ENCODE results near the gene DNAI2.

- TF ChIP-seq NR3C1 (CRISPR knock-in tag; conservative IDR thresholded peaks at IDR 0.05; ENCODE audit: low read depth), result no peak
- no peak for TF ChIP-seq ZBTB21 (CRISPR knock-in tag; IDR thresholded peaks at IDR 0.05; ENCODE audit: borderline replicate concordance)
- no peak for TF ChIP-seq GRHL2 (CRISPR knock-in tag; IDR thresholded peaks at IDR 0.05; ENCODE audit: insufficient replicate concordance, severe bottlenecking)
- no peak for TF ChIP-seq CTCF (IDR thresholded peaks at IDR 0.05)
- no peak for TF ChIP-seq SP1 (CRISPR knock-in tag; conservative IDR thresholded peaks at IDR 0.05)
- TF ChIP-seq ATF3 (CRISPR knock-in tag; conservative IDR thresholded peaks at IDR 0.05), result no peak
- no peak for TF ChIP-seq RELA (CRISPR knock-in tag; IDR thresholded peaks at IDR 0.05; ENCODE audit: borderline replicate concordance)
These were observed 51.3 kb downstream of the DNAI2 start for GRCh38 chr17:74325376-74325742.

Measured in WTC11 (cell line).